Thyroid gland (tissue), 4 donors: ENCODE results near the gene FST. TPM values are rescaled to one million over a fixed set of nuclear protein-coding genes. Genes with fewer than 3 reads are reported as not detected.

Source experiments
- DNase-seq, 2 donors: peaks; one replicate each; pipeline ENCODE4 v3.0.0-alpha.2; 2019
- H3K27ac ChIP-seq, 3 donors: fragments of 200-600 bp; sonication (generic); 1 replicate in 2 of 3; 2 replicates in 1 of 3; pipeline ENCODE4 v1.5.1; 2016 to 2019; ENCODE audit warnings: mild to moderate bottlenecking in 1 of 3, moderate library complexity in 1 of 3
- H3K27me3 ChIP-seq: fragments of 200-600 bp; sonication (generic); one replicate; pipeline ENCODE4 v1.5.1; 2019
- H3K36me3 ChIP-seq, 2 donors: fragments of 200-600 bp; sonication (generic); one replicate each; pipeline ENCODE4 v1.5.1; 2016 to 2019
- H3K4me1 ChIP-seq, 2 donors: fragments of 200-600 bp; sonication (generic); one replicate each; pipeline ENCODE4 v1.5.1; 2017 to 2019
- H3K4me3 ChIP-seq, 3 donors: fragments of 200-600 bp; sonication (generic); replicated peaks in 1 of 3; 1 replicate in 2 of 3; 2 replicates in 1 of 3; pipeline ENCODE4 v1.5.1; 2016; ENCODE audit warnings: mild to moderate bottlenecking in 1 of 3
- H3K9me3 ChIP-seq: fragments of 200-600 bp; sonication (generic); one replicate; pipeline ENCODE4 v1.5.1; 2017
- POLR2A ChIP-seq, 2 donors: fragments of 450-650 bp; IDR thresholded peaks; one replicate each; pipeline ENCODE4 v1.6.1; 2017; ENCODE audit warnings: antibody characterized with exemption in 2 of 2, mild to moderate bottlenecking in 2 of 2, moderate library complexity in 1 of 2
- whole genome bisulfite sequencing, 2 donors: methylation state at CpG; one replicate each; pipeline ENCODE4 v1.1.5; 2017; 5-methylcytosine and 5-hydroxymethylcytosine counted together
- intact Hi-C: fragments of 100-400 bp; cut with DNase I; formaldehyde crosslinking; loops from one replicate; pipeline ENCODE4 v1.15.1; 2023
- total RNA-seq, 4 donors: library from RNA; depleted of rRNA; stranded (reverse); fragments of >200 nt; gene quantifications; one replicate each; pipeline ENCODE4 v1.2.3, GENCODE V29; 2016
- TF ChIP-seq, protein P1 (sequence below), 6 experiments: fragments of 200-600 bp in 3 of 6; fragments of 450-650 bp in 3 of 6; sonication (generic) in 3 of 6; IDR thresholded peaks; one replicate each; pipeline ENCODE4 v1.5.1; 2016 to 2019; ENCODE audit warnings: antibody characterized with exemption in 6 of 6, mild to moderate bottlenecking in 2 of 6, inconsistent platforms in 1 of 6, moderate library complexity in 1 of 6

Gene FST
- total RNA-seq, 4 donors from 2014 or later: 1.7 to 8.9 (median 2.8) TPM

DNA sequence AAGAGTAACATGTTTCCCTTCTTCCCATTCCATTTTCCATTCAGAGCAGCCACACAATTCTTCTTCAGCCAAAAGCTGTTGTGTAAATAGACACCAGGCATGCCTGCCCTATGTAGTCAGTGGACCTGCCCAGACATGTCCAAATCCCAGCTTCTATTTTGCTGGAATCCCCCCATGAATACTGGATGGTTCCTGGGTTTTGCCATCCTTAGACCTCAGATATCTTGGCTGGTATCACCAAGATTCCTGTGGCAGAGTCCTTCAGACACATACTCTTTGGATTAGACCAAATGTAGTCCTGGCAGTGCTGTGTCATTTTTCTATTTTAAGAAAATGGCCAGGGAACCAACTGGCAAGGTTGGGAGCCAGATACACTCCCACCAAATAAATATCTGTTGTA is 10.3 kb downstream of the FST start:
- no peaks in the 10 kb centered on the region for H3K4me1 ChIP-seq
- intact Hi-C loops: no loop called here
- H3K36me3 ChIP-seq: no peaks in the 10 kb centered on the region
- no peak for TF ChIP-seq POLR2A (IDR thresholded peaks at IDR 0.05)
- TF ChIP-seq, protein P1, sequence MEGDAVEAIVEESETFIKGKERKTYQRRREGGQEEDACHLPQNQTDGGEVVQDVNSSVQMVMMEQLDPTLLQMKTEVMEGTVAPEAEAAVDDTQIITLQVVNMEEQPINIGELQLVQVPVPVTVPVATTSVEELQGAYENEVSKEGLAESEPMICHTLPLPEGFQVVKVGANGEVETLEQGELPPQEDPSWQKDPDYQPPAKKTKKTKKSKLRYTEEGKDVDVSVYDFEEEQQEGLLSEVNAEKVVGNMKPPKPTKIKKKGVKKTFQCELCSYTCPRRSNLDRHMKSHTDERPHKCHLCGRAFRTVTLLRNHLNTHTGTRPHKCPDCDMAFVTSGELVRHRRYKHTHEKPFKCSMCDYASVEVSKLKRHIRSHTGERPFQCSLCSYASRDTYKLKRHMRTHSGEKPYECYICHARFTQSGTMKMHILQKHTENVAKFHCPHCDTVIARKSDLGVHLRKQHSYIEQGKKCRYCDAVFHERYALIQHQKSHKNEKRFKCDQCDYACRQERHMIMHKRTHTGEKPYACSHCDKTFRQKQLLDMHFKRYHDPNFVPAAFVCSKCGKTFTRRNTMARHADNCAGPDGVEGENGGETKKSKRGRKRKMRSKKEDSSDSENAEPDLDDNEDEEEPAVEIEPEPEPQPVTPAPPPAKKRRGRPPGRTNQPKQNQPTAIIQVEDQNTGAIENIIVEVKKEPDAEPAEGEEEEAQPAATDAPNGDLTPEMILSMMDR (IDR thresholded peaks at IDR 0.05): no peak
- H3K27ac ChIP-seq: no peak overlapping the region
- H3K4me3 ChIP-seq: no peak overlapping the region
- no peaks in the 10 kb centered on the region for H3K27me3 ChIP-seq
- no peaks in the 10 kb centered on the region for H3K9me3 ChIP-seq
- DNase-seq: no peak

DNA sequence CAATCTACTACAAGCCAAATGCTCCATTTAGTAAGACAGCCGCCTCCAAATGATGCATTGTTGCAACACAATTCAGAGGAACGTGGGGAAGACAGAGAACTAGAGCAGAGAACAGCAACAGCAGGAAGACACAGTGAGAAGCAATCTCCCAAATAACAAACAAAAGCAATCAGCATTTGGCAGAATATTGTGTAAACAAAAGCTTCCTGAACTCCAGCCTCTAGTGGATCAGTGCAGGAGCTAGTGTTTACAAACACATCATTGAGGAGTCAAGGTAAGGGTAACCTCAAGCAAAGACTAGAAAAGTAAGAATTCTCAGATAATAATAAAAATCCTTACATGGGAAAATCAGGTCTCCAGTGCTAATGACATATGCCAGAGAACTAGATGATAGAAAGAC is 20.6 kb downstream of the FST start:
- Histone ChIP-seq H3K4me3 (no peak overlapping the region), H3K27ac (no peak overlapping the region), H3K9me3 (no peaks in the 10 kb centered on the region), H3K36me3 (no peaks in the 10 kb centered on the region), H3K4me1 (no peaks in the 10 kb centered on the region), H3K27me3 (no peaks in the 10 kb centered on the region)
- no peak for TF ChIP-seq POLR2A (IDR thresholded peaks at IDR 0.05)
- TF ChIP-seq, protein P1 (IDR thresholded peaks at IDR 0.05): no peak
- intact Hi-C loops: no loop called here
- WGBS, 2 donors: 32 to 38% methylated on average over 2 of the region's 2 CpGs
- DNase-seq: no peak

DNA sequence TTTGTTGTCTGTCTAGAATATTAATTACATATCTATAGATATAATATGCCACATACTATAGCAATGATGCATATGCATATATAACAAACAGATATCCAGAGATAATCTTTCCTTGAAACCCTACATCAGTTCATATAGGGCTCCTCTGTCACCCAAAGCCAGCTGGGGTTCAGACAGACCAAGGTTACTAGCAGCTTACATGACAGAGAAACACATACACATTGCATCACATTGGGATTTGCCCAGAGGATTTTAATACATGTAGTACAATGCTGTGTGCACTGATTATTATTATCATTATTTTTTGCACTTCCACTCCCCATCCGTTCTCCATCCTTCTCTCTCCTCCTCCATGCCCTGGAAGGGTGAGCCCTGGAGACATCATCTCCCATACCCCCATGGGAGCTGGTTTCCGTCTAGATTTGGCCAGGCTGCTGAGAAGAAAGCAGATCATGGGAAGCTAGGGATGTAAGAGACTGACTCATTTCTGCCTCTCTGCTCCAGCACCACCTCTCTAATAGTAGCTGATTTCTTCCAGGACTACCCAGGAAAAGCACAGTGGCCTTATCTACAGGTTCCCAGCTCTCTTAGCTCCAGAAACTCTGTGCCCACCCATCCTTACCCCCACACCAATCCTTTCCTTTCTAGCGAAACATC is 23.3 kb downstream of the FST start:
- intact Hi-C loops: no loop called here

DNA sequence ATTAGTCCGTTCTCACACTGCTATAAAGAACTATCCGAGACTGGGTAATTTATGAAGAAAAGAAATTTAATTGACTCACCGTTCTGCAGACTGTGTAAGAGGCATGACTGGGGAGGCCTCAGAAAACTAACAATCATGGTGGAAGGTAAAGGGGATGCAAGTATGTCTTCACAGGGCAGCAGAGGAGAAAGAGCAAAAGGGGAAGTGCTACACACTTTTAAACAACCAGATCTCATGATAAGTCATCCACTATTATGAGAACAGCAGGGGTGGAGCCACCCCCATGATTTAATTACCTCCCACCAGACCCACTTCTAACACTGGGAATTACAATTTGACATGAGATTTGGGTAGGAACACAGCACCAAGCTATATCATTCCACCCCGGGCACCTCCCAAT is 26.6 kb downstream of the FST start:
- H3K36me3 ChIP-seq: no peaks in the 10 kb centered on the region
- H3K4me3 ChIP-seq: no peak overlapping the region
- H3K27me3 ChIP-seq: no peaks in the 10 kb centered on the region
- TF ChIP-seq, protein P1 (IDR thresholded peaks at IDR 0.05): no peak
- no peak for TF ChIP-seq POLR2A (IDR thresholded peaks at IDR 0.05)
- H3K27ac ChIP-seq: no peak overlapping the region
- H3K9me3 ChIP-seq: no peaks in the 10 kb centered on the region
- intact Hi-C loops: no loop called here
- 90 to 91% methylated on average over 4 of the region's 4 CpGs for WGBS, 2 donors
- DNase-seq: no peak
- H3K4me1 ChIP-seq: no peaks in the 10 kb centered on the region

More for the DNA sequence above, 23.3 kb downstream of the FST start:
- DNase-seq: no peak
- 54 to 56% methylated on average over 3 of the region's 3 CpGs for WGBS, 2 donors
- H3K27me3 ChIP-seq: no peaks in the 10 kb centered on the region
- no peaks in the 10 kb centered on the region for H3K4me1 ChIP-seq
- H3K9me3 ChIP-seq: no peaks in the 10 kb centered on the region
- no peak overlapping the region for H3K27ac ChIP-seq
- TF ChIP-seq POLR2A (IDR thresholded peaks at IDR 0.05): no peak
- TF ChIP-seq, protein P1 (IDR thresholded peaks at IDR 0.05): no peak
- no peaks in the 10 kb centered on the region for H3K36me3 ChIP-seq
- H3K4me3 ChIP-seq: no peak overlapping the region

DNA sequence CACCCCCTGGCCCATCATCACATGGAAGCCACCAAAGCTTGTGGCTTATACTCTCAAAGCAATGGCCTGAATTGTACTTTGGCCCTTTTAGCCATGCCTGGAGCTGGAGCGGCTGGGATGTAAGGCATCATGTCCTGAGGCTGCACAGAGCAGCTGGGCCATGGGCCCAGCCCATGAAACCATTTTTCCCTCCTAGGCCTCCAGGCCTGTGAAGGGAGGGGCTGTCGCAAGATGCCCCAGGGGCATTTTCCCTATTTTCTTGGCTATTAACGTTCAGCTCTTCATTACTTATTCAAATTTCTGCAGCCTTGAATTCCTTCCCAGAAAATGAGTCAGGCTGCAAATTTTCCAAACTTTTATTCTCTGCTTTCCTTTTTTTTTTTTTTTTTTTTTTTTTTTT is 27.7 kb downstream of the FST start:
- H3K27me3 ChIP-seq: no peaks in the 10 kb centered on the region
- intact Hi-C loops: no loop called here
- TF ChIP-seq, protein P1 (IDR thresholded peaks at IDR 0.05): no peak
- TF ChIP-seq POLR2A (IDR thresholded peaks at IDR 0.05): no peak
- H3K27ac ChIP-seq: no peak overlapping the region
- no peaks in the 10 kb centered on the region for H3K36me3 ChIP-seq
- H3K9me3 ChIP-seq: no peaks in the 10 kb centered on the region
- DNase-seq: no peak
- 85% methylated on average over 3 of the region's 3 CpGs for WGBS, 2 donors
- H3K4me1 ChIP-seq: no peaks in the 10 kb centered on the region
- H3K4me3 ChIP-seq: no peak overlapping the region
